GM18873 (cell line): ENCODE data around the gene GAK.

ENCODE experiments used
- ATAC-seq: cut with Tn5 transposase; IDR thresholded peaks from one replicate; pipeline ENCODE4 v1.9.1; 2021; ENCODE audit warnings: mild to moderate bottlenecking, moderate library complexity, moderate number of reproducible peaks; ENCODE audit not compliant: unreplicated experiment, low FRiP score

The GAK gene

GRCh38 chr4:875818-876423 lies 56.2 kb downstream of the GAK start:
- no peak for ATAC-seq

DNA sequence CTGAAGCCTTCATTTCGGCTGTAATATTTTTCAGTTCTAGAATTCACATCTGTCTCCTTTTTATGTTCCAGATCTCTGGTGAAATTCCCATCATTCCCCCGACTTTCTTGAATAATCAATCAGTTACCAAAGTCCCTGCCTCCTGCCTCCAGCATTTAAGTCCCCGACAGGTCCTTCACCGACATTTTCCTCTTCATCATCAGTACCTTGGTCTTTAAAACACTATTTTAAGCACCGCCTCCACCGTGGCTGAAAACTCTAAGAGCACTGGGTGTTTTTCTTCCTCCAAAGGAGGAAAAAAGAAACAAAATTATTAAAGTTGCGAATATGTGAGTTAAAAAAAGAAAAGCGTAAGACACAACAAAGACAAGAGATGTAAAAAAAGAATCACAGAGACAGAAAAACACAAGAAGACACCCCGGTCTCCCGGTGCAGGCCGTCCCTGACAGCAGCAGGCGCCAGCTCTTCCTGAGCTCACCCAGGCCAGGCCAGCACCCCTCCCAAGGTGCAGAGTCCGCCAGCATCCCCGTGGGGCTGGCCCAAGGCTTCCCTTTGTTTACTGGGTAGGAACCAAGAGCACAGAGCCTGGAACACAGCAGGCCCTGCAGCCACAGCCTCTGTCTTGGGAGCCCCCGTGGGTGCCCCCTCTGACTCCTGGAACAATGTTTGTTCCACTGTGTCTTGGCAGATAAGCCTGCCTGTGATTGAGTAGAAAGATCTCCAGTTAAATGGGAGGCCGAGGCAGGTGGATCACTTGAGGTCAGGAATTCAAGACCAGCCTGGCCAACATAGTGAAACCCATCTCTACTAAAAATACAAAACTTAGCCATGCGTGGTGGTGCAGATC lies 56.9 kb downstream of the GAK start:
- no peak for ATAC-seq

- ATAC-seq: no peak
Observed at GRCh38 chr4:874056-874455, 58.1 kb downstream of the GAK start.

DNA sequence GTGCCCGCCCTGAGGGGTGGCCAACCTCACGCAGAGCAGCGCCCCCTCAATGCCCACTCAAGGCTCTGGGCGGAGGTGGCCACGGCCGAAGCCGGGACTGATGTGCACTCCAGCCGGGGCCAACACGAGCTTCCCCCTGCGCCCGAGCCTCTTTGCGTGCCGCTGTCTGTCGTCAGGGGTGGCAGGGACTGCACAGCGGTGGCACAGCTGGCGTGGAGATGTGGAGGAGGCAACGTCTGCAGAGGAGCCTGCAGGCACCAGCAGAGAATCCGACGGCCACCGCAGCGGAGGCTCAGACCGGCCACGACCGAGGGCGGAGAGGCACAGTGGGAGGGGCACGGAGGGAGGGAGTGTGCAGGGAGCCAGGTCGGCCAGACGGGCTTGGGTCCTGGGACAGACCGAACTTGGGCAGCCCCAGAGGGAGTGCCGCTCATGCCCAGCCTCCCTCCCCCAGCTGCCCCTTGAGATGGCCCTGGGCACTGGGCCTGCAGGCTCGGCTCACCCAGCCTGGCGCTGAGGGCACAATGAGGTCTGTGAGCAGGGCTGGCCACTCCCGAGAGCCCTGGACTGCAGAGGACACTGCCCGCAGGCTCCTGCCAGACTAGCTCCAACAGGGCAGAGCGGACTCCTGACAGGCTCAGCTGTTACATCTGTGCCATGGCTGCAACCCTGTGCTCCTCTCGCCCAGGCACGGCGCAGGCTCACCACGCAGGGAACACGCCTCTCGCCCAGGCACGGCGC lies 59.7 kb downstream of the GAK start:
- ATAC-seq: no peak

DNA sequence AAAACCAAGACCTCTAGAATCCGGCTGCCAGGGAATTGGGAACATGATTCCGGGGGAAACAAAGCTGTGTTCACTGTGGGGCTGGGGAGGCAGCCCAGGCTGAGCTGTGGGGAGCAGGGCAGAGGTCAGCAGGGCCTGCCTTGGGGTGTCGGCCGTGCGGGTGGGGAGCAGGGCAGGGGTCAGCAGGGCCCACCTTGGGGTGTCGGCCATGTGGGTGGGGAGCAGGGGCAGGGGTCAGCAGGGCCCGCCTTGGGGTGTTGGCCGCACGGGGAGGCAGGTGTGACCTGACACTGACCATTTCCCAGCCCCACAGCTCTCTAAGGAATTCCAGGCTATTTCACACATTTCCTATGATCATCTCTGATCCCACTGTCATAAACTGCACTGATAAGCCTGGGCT lies 60.6 kb downstream of the GAK start:
- no peak for ATAC-seq

- ATAC-seq: no peak
Observed at GRCh38 chr4:870951-871350, 61.2 kb downstream of the GAK start.

GRCh38 chr4:869776-870175 lies 62.3 kb downstream of the GAK start:
- ATAC-seq: no peak

- ATAC-seq: no peak
Observed at GRCh38 chr4:868421-868820, 63.7 kb downstream of the GAK start.

GRCh38 chr4:867526-868250 lies 64.4 kb downstream of the GAK start:
- ATAC-seq: no peak

DNA sequence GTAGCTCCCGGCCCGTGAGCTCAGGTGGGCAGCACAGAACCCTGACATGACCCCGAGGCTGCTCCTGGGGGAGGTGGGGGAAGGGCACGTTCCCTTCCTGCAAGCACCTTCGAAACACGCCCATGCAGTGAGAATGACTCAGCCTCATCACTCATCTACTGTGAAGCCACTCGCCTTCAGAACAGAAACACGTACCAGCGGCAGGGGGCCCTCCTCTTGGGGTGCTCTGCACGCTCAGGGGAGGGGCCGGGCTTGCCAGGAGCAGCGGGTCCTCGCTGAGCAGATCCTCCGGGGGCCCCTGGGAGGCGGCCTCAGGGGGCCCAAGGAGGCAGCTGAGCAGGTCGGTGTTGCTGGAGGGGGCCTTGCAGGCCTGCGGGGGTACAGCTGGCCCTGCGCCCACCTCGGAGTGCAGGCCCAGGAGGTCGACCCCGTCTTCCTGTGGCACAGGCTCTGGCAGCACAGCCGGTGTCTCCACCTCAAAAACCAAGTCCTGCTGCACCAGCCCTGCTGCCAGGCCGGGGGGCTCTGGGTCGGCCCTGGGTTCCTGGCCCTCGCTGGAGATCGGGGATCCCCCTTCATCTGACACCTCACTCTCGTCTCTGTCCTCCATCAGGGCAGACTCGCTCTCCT lies 65.2 kb downstream of the GAK start:
- ATAC-seq: no peak

DNA sequence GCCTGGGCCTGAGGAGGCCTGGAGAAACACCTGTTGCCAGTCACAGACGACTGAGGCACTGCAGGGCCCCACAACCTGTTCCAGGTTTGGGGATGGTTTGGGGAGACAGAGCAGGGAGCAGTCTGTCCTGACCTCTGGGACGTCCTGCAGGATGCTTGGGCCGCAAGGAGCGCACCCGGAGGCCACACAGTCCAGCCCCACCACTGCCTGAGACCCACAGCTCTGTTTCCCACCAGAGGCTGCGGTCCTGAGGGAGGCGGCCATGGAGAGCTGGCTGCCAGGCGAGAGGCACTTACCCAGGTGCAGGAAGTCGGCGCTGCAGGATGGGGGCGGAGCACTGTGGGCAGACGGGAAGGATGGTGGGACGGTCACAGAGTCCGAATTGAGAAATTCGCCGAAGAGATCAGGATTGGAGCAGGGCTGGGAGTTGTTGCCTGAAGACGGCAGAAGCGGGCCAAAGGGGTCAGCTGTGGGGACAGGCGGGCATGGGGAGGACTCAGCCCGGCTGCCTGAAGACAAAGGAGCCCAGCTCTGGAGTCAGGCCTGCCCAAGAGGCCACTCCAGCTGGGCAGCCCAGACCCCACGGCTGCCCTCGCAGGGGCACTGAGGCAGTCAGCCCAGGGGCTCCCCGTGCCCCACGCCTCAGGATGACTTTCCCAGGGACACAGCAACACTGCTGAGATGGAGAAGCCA lies 65.9 kb downstream of the GAK start:
- no peak for ATAC-seq

DNA sequence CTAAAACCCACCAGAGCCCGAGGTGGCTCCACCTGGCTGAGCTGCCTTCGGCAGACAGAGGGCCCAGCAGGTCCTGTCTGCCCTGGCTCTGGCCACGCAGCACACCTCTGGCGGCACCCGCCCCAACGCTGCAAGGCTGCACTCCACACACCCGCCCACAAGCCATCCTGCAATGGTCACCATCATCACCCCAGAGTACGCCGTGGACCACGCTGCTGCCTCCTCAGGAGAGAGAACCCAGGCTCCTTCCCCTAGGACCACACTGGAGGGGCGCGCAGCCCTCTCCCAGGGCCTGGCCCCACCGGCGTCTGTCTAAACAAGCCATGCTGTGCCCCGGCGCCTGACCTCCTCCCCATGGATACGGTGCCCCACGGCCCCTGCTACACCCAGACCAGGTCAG lies 66.5 kb downstream of the GAK start:
- ATAC-seq: no peak

GRCh38 chr4:865121-865465 lies 67.0 kb downstream of the GAK start:
- no peak for ATAC-seq

- ATAC-seq: no peak
Observed at GRCh38 chr4:864456-865120, 67.5 kb downstream of the GAK start.

DNA sequence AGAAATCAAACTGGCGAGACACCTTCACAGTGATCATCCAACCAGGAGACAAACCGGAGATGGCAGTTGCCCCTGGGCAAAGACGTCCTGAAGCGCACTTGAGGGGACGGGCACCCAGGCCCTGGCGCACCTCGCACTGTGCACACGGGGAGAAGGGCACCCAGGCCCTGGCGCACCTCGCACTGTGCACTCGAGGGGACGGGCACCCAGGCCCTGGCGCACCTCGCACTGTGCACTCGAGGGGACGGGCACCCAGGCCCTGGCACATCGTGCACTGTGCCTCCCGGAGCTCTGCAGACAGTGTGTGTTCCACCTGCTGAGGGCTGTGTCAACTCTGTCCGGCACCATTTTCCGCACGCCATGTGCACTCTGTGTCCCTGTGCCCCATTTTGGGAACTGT lies 71.6 kb downstream of the GAK start:
- ATAC-seq: no peak

DNA sequence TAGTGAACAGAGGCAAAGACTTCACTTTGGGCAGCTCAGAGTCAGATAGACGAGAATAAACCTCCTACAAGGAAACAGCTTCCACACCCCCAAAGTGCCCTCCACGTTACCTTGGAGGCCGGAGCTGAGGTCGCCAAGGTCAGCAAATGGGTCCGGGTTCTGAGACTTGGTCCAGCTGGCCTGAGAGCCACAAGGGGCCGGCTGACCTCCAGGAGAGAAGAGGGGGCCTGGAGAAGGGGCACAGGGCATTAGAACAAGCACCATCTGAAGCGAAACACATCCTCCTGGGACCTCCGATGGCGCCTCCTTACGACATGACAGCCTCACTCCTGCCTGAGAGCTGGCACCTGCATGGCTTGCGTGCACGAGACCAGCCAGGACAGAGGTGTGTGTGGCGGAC lies 72.6 kb downstream of the GAK start:
- ATAC-seq: no peak

GRCh38 chr4:858831-859451 lies 73.2 kb downstream of the GAK start:
- no peak for ATAC-seq

GRCh38 chr4:858041-858481 lies 74.1 kb downstream of the GAK start:
- ATAC-seq: no peak

GRCh38 chr4:857461-857860 lies 74.7 kb downstream of the GAK start:
- no peak for ATAC-seq
